NCI-H146 (cell line): ENCODE results near the gene PC.

Source experiments
- DNase-seq: peaks from one replicate; lab custom pipeline; 2025; lab: John Stamatoyannopoulos, UW

Gene PC

GRCh38 chr11:66882561-66883015 is 75.6 kb downstream of the PC start:
- DNase-seq = peak; percentile 79

- DNase-seq = no peak
Measured at GRCh38 chr11:66881927-66882452, 76.2 kb downstream of the PC start.

- no peak for DNase-seq
Measured at GRCh38 chr11:66881451-66881835, 76.7 kb downstream of the PC start.

GRCh38 chr11:66880496-66881450 is 77.4 kb downstream of the PC start:
- DNase-seq = peak; percentile 73

GRCh38 chr11:66879999-66880398 is 78.2 kb downstream of the PC start:
- no peak for DNase-seq

- no peak for DNase-seq
Measured at GRCh38 chr11:66879583-66879982, 78.6 kb downstream of the PC start.

- no peak for DNase-seq
Measured at GRCh38 chr11:66879000-66879399, 79.2 kb downstream of the PC start.

- DNase-seq = no peak
Measured at GRCh38 chr11:66878474-66878873, 79.7 kb downstream of the PC start.

- no peak for DNase-seq
Measured at GRCh38 chr11:66877588-66878385, 80.4 kb downstream of the PC start.

- DNase-seq = no peak
Measured at GRCh38 chr11:66875378-66875777, 82.8 kb downstream of the PC start.

- DNase-seq = no peak
Measured at GRCh38 chr11:66874232-66874631, 84.0 kb downstream of the PC start.

- no peak for DNase-seq
Measured at GRCh38 chr11:66871521-66871901, 86.7 kb downstream of the PC start.

GRCh38 chr11:66870616-66871520 is 87.3 kb downstream of the PC start:
- DNase-seq = no peak

GRCh38 chr11:66870131-66870530 is 88.1 kb downstream of the PC start:
- DNase-seq = no peak

- DNase-seq = no peak
Measured at GRCh38 chr11:66869567-66869870, 88.7 kb downstream of the PC start.

GRCh38 chr11:66868726-66869566 is 89.2 kb downstream of the PC start:
- DNase-seq = no peak

GRCh38 chr11:66868082-66868725 is 90.0 kb downstream of the PC start:
- DNase-seq = no peak

GRCh38 chr11:66867425-66868040 is 90.7 kb downstream of the PC start:
- no peak for DNase-seq

- no peak for DNase-seq
Measured at GRCh38 chr11:66866511-66866986, 91.6 kb downstream of the PC start.

- DNase-seq = no peak
Measured at GRCh38 chr11:66866007-66866406, 92.2 kb downstream of the PC start.
